Neural cell (in vitro differentiated cells): ENCODE data around the gene IL6R. TPM values are rescaled to one million over a fixed set of nuclear protein-coding genes. Genes with fewer than 3 reads are reported as not detected.

Source experiments
- H2AFZ ChIP-seq: fragments of 200-600, 300-800 bp; sonication (generic), shearing (Covaris generic); 2 replicates; pipeline ENCODE4 v1.6.0; 2014; ENCODE audit warnings: low read depth, mild to moderate bottlenecking, antibody characterized with exemption, low read length, moderate library complexity
- H3F3A ChIP-seq: fragments of 200-600 bp; shearing (Covaris generic); 2 replicates; pipeline ENCODE4 v1.6.1; 2016; ENCODE audit warnings: mild to moderate bottlenecking, moderate library complexity, mixed read lengths, antibody characterized with exemption, low read length; ENCODE audit not compliant: insufficient read depth, poor library complexity, severe bottlenecking
- H3K27ac ChIP-seq: fragments of 200-600, 300-800 bp; sonication (generic), shearing (Covaris generic); 2 replicates; pipeline ENCODE4 v1.5.1; 2014; ENCODE audit warnings: mild to moderate bottlenecking, low read length, moderate library complexity
- H3K27me3 ChIP-seq: fragments of 300-800, 200-600 bp; sonication (generic), shearing (Covaris generic); 2 replicates; pipeline ENCODE4 v1.6.0; 2014; ENCODE audit warnings: mild to moderate bottlenecking, low read depth, low read length, moderate library complexity; ENCODE audit not compliant: insufficient read depth
- H3K36me3 ChIP-seq: fragments of 300-800, 200-600 bp; sonication (generic), shearing (Covaris generic); 2 replicates; pipeline ENCODE4 v1.5.1; 2014; ENCODE audit warnings: mild to moderate bottlenecking, antibody characterized with exemption, low read length, moderate library complexity; ENCODE audit not compliant: insufficient read depth
- H3K4me2 ChIP-seq: fragments of 300-800, 200-600 bp; sonication (generic), shearing (Covaris generic); 2 replicates; pipeline ENCODE4 v1.6.0; 2014; ENCODE audit warnings: mild to moderate bottlenecking, low read length
- H3K4me3 ChIP-seq: fragments of 300-800, 200-600 bp; sonication (generic), shearing (Covaris generic); 2 replicates; pipeline ENCODE4 v1.5.1; 2014; ENCODE audit warnings: mild to moderate bottlenecking, low read length, moderate library complexity
- H3K79me2 ChIP-seq: fragments of 200-600 bp; shearing (Covaris generic); replicated peaks from 2 replicates; pipeline ENCODE4 v1.6.0; 2014; ENCODE audit warnings: mild to moderate bottlenecking, low read length, moderate library complexity; ENCODE audit not compliant: insufficient read depth
- H3K9ac ChIP-seq: fragments of 300-800, 200-600 bp; sonication (generic), shearing (Covaris generic); 2 replicates; pipeline ENCODE4 v1.6.1; 2016; ENCODE audit warnings: mild to moderate bottlenecking, low read length, mixed read lengths
- H3K9me2 ChIP-seq: fragments of 200-600 bp; shearing (Covaris generic); 2 replicates; pipeline ENCODE4 v1.6.1; 2016; ENCODE audit warnings: mild to moderate bottlenecking, low read length, mixed read lengths; ENCODE audit not compliant: insufficient read depth
- H3K9me3 ChIP-seq: fragments of 200-600, 300-800 bp; sonication (generic), shearing (Covaris generic); 2 replicates; pipeline ENCODE4 v1.6.1; 2016; ENCODE audit warnings: mild to moderate bottlenecking, mixed run types, low read length, moderate library complexity, mixed read lengths
- H4K20me1 ChIP-seq: fragments of 200-600 bp; shearing (Covaris generic); 2 replicates; pipeline ENCODE4 v1.6.1; 2016; ENCODE audit warnings: mild to moderate bottlenecking, mixed run types; ENCODE audit not compliant: insufficient read depth
- EP300 ChIP-seq: fragments of 450-650 bp; conservative IDR thresholded peaks from 2 replicates; pipeline ENCODE4 v1.6.1; 2014; ENCODE audit warnings: antibody characterized with exemption, mild to moderate bottlenecking, moderate library complexity; ENCODE audit not compliant: poor library complexity, severe bottlenecking
- EZH2 ChIP-seq: fragments of 200-600, 300-800 bp; shearing (Covaris generic), sonication (generic); IDR thresholded peaks from 2 replicates; pipeline ENCODE4 v1.6.1; 2014; ENCODE audit warnings: antibody characterized with exemption, low read length, borderline replicate concordance, mild to moderate bottlenecking; ENCODE audit not compliant: insufficient read depth, poor library complexity, severe bottlenecking
- MXI1 ChIP-seq: fragments of 450-650 bp; conservative IDR thresholded peaks from 2 replicates; pipeline ENCODE4 v1.6.1; 2014; ENCODE audit warnings: antibody characterized with exemption, mild to moderate bottlenecking; ENCODE audit not compliant: poor library complexity, severe bottlenecking
- POLR2AphosphoS5 ChIP-seq: IDR thresholded peaks from 2 replicates; pipeline ENCODE4 v1.6.1; 2012
- RAD21 ChIP-seq: fragments of 450-650 bp; conservative IDR thresholded peaks from 2 replicates; pipeline ENCODE4 v1.6.1; 2014; ENCODE audit warnings: antibody characterized with exemption, mild to moderate bottlenecking, moderate library complexity
- REST ChIP-seq: IDR thresholded peaks from 2 replicates; pipeline ENCODE4 v1.6.1; 2012; ENCODE audit warnings: borderline replicate concordance
- SMC3 ChIP-seq: fragments of 450-650 bp; conservative IDR thresholded peaks from 2 replicates; pipeline ENCODE4 v1.6.1; 2014; ENCODE audit warnings: antibody characterized with exemption, mild to moderate bottlenecking, moderate library complexity; ENCODE audit not compliant: poor library complexity
- TAF1 ChIP-seq: IDR thresholded peaks from 2 replicates; pipeline ENCODE4 v1.6.1; 2012; ENCODE audit warnings: low read depth
- polyA plus RNA-seq: library from polyadenylated mRNA; depleted of rRNA; stranded (reverse); fragments of >200 nt; gene quantifications from 2 replicates; pipeline ENCODE4 v1.2.3, GENCODE V29; 2014
- TF ChIP-seq, protein P1 (sequence below): fragments of 450-650 bp; IDR thresholded peaks from 2 replicates; pipeline ENCODE4 v1.5.1; 2014; ENCODE audit warnings: antibody characterized with exemption, mild to moderate bottlenecking, moderate library complexity; ENCODE audit not compliant: poor library complexity, severe bottlenecking

The IL6R gene
- polyA plus RNA-seq, 1 donor from 2014 or later, result not detected

DNA sequence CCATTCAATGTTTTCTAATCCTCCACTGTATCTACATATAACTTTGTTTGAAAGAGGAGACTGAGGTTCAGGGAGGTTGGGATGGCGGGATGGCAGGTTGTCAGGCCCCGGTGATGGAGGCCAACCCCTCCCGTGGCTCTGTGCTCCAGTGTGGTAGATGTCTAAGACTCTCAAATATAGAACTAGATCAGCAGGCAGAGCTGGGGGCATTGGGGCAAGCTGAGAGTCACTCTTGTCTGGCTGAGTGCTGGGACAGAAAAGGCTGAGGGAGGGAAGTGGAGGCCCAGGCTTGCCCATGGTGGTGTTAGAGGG, 1.7 kb downstream of the IL6R start:
- Histone ChIP-seq H3K9ac (no peak overlapping the region), H2AFZ (no peak overlapping the region), H3K27ac (no peak overlapping the region), H3F3A (no peaks in the 10 kb centered on the region), H3K4me3 (no peak overlapping the region), H3K79me2 (no peaks in the 10 kb centered on the region), H3K9me2 (no peaks in the 10 kb centered on the region), H4K20me1 (no peaks in the 10 kb centered on the region), H3K27me3 (peaks cover 52% of the 10 kb centered on the region), H3K9me3 (no peaks in the 10 kb centered on the region), H3K36me3 (no peaks in the 10 kb centered on the region), H3K4me2 (no peak overlapping the region)
- TF ChIP-seq POLR2AphosphoS5 (no peak), REST (no peak), EZH2 (no peak), MXI1 (no peak), TAF1 (no peak), EP300 (no peak), RAD21 (no peak), SMC3 (no peak)
- TF ChIP-seq, protein P1, sequence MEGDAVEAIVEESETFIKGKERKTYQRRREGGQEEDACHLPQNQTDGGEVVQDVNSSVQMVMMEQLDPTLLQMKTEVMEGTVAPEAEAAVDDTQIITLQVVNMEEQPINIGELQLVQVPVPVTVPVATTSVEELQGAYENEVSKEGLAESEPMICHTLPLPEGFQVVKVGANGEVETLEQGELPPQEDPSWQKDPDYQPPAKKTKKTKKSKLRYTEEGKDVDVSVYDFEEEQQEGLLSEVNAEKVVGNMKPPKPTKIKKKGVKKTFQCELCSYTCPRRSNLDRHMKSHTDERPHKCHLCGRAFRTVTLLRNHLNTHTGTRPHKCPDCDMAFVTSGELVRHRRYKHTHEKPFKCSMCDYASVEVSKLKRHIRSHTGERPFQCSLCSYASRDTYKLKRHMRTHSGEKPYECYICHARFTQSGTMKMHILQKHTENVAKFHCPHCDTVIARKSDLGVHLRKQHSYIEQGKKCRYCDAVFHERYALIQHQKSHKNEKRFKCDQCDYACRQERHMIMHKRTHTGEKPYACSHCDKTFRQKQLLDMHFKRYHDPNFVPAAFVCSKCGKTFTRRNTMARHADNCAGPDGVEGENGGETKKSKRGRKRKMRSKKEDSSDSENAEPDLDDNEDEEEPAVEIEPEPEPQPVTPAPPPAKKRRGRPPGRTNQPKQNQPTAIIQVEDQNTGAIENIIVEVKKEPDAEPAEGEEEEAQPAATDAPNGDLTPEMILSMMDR, result no peak

DNA sequence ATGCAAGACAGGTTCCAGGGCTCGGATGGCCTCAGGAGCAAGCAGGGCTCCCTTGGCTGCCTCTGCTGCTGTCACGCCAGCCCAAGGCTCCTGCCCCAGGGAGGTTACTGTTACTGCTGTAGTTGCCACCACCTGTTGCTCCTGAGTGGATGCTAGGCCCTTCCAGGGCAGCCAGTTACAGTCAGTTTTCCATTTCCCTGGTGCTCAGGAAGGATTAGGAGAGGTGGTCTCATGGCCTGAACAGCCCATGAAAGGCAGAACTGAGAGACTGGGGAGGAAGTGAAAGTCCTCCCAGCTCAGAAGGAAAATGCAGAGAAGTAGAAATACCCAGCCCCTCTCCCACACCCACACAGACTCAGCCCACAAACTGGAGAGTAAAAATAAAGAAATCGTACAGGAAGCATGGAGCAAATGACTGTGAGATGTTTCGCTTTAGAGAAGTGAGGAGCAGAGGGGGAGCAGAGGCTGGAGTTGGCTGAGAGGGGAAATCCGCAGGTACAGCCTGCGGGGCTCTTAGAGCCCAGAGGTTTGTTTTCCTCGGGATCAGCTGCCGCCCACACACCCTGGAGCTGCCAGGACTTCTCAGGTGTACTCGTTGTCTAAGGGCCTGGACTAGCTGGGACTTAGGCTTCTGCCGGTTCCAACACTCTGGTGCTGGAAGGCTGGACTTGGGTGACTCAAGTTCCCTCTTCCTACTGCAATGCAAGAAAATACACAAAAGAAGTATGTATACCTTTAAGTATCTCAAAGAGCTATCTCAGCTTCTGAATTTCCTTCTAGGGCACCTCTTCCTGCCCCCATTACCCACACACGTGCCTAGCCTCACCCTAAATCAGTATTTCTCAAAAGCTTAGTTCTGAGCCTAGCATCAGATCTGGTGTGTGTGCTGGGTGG, 2.3 kb downstream of the IL6R start:
- H3K79me2 ChIP-seq, result no peaks in the 10 kb centered on the region
- TF ChIP-seq EZH2 (no peak), SMC3 (no peak), EP300 (no peak), RAD21 (no peak), TAF1 (no peak), REST (no peak), POLR2AphosphoS5 (no peak)
- TF ChIP-seq, protein P1, result no peak

More for the DNA sequence above, 2.3 kb downstream of the IL6R start:
- Histone ChIP-seq H3K4me2 (no peak overlapping the region), H3K27me3 (peaks cover 52% of the 10 kb centered on the region), H4K20me1 (no peaks in the 10 kb centered on the region), H3K9me3 (no peaks in the 10 kb centered on the region), H3K36me3 (no peaks in the 10 kb centered on the region), H3K9me2 (no peaks in the 10 kb centered on the region), H3F3A (no peaks in the 10 kb centered on the region), H3K9ac (no peak overlapping the region), H2AFZ (no peak overlapping the region), H3K27ac (no peak overlapping the region), H3K4me3 (no peak overlapping the region)
